SK-N-SH (cell line): ENCODE results near the gene CCDC116. TPM values are rescaled to one million over a fixed set of nuclear protein-coding genes. Genes with fewer than 3 reads are reported as not detected.

ENCODE experiments used
- CTCF ChIA-PET: fragments of 300-600, 350-600 bp; formaldehyde crosslinking; extraction: SDS; loops from one replicate; lab custom pipeline; 2021; lab: Yijun Ruan, JAX
- POLR2A ChIA-PET: fragments of 350-600 bp; sonication (Branson Sonifier 250); formaldehyde crosslinking; extraction: SDS; loops from one replicate; lab custom pipeline; 2020; ENCODE audit warnings: antibody characterized with exemption, inconsistent platforms; lab: Yijun Ruan, JAX
- DNase-seq: peaks from one replicate; pipeline ENCODE4 v3.0.0; 2012
- H2AFZ ChIP-seq: fragments of 200-600 bp; sonication (generic); 2 replicates; pipeline ENCODE4 v1.8.1; 2016; ENCODE audit warnings: antibody characterized with exemption, mild to moderate bottlenecking, low read depth
- H3F3A ChIP-seq: fragments of 200-600 bp; sonication (generic); replicated peaks from 2 replicates; pipeline ENCODE3; 2016; ENCODE audit warnings: antibody characterized with exemption, mild to moderate bottlenecking; ENCODE audit not compliant: insufficient read depth
- H3K27ac ChIP-seq, 2 experiments: fragments of 200-500 bp in 1 of 2; fragments of 200-600 bp in 1 of 2; sonication (Bioruptor generic) in 1 of 2; sonication (generic), shearing (Covaris generic) in 1 of 2; 2 replicates each; pipeline versions ENCODE4 v1.5.1 to v1.6.1; 2014 to 2016; ENCODE audit warnings: low read depth in 2 of 2, inconsistent platforms in 1 of 2, low read length in 1 of 2, mild to moderate bottlenecking in 1 of 2, mixed read lengths in 1 of 2
- H3K27me3 ChIP-seq: fragments of 200-600 bp; sonication (generic), shearing (Covaris generic); 2 replicates; pipeline ENCODE4 v1.6.1; 2016; ENCODE audit warnings: mixed run types; ENCODE audit not compliant: insufficient read depth
- H3K36me3 ChIP-seq, 2 experiments: fragments of 200-500 bp in 1 of 2; fragments of 200-600 bp in 1 of 2; sonication (Bioruptor generic) in 1 of 2; sonication (generic) in 1 of 2; replicated peaks in 1 of 2; 2 replicates each; pipeline versions ENCODE3 to v1.5.1; 2014 to 2016; ENCODE audit warnings: low read length in 1 of 2, mild to moderate bottlenecking in 1 of 2; ENCODE audit not compliant: insufficient read depth in 2 of 2, control insufficient read depth in 1 of 2
- H3K4me1 ChIP-seq, 2 experiments: fragments of 200-500 bp in 1 of 2; fragments of 200-600 bp in 1 of 2; sonication (Bioruptor generic) in 1 of 2; sonication (generic), shearing (Covaris generic) in 1 of 2; 2 replicates each; pipeline versions ENCODE4 v1.5.1 to v1.6.1; 2014 to 2016; ENCODE audit warnings: low read depth in 1 of 2, low read length in 1 of 2, mixed run types in 1 of 2; ENCODE audit not compliant: insufficient read depth in 2 of 2, control insufficient read depth in 1 of 2
- H3K4me2 ChIP-seq: fragments of 200-600 bp; sonication (generic), shearing (Covaris generic); 2 replicates; pipeline ENCODE4 v1.6.1; 2017; ENCODE audit warnings: mixed run types
- H3K4me3 ChIP-seq, 2 experiments: fragments of 200-500 bp in 1 of 2; fragments of 200-600 bp in 1 of 2; sonication (Bioruptor generic) in 1 of 2; sonication (generic), shearing (Covaris generic) in 1 of 2; 2 replicates each; pipeline versions ENCODE4 v1.5.1 to v1.8.1; 2014 to 2016; ENCODE audit warnings: low read depth in 2 of 2, inconsistent platforms in 1 of 2, low read length in 1 of 2, mild to moderate bottlenecking in 1 of 2, mixed read lengths in 1 of 2, moderate library complexity in 1 of 2
- H3K79me2 ChIP-seq: fragments of 200-600 bp; sonication (generic); 2 replicates; pipeline ENCODE4 v1.8.1; 2017; ENCODE audit warnings: mild to moderate bottlenecking; ENCODE audit not compliant: insufficient read depth
- H3K9ac ChIP-seq: fragments of 200-600 bp; sonication (generic); 2 replicates; pipeline ENCODE4 v1.6.1; 2017; ENCODE audit warnings: mixed run types
- H3K9me2 ChIP-seq: fragments of 200-600 bp; sonication (generic); 2 replicates; pipeline ENCODE4 v1.6.1; 2017; ENCODE audit warnings: mixed run types
- H3K9me3 ChIP-seq: fragments of 200-600 bp; sonication (generic); 2 replicates; pipeline ENCODE4 v1.6.1; 2017; ENCODE audit warnings: mixed run types, mild to moderate bottlenecking, moderate library complexity
- H4K20me1 ChIP-seq: fragments of 200-600 bp; sonication (generic); 2 replicates; pipeline ENCODE4 v1.6.1; 2017; ENCODE audit warnings: mild to moderate bottlenecking, mixed run types; ENCODE audit not compliant: insufficient read depth
- CHD2 ChIP-seq: fragments of 150-350 bp; IDR thresholded peaks from 2 replicates; pipeline ENCODE4 v1.6.1; 2018; ENCODE audit warnings: low read length; ENCODE audit not compliant: partially characterized antibody
- EP300 ChIP-seq, 2 experiments: IDR thresholded peaks; 2 replicates each; pipeline versions ENCODE4 v1.4.0 to v1.6.1; 2012; ENCODE audit warnings: borderline replicate concordance in 1 of 2, low read depth in 1 of 2, low read length in 1 of 2
- GABPA ChIP-seq: IDR thresholded peaks from 2 replicates; pipeline ENCODE4 v1.4.0; 2012; ENCODE audit warnings: low read depth, mild to moderate bottlenecking
- MEF2A ChIP-seq: IDR thresholded peaks from 2 replicates; pipeline ENCODE4 v1.4.0; 2012; ENCODE audit warnings: low read depth, borderline replicate concordance
- RXRA ChIP-seq: IDR thresholded peaks from 2 replicates; pipeline ENCODE4 v1.4.0; 2012; ENCODE audit warnings: low read depth, mild to moderate bottlenecking, borderline replicate concordance
- TAF1 ChIP-seq: IDR thresholded peaks from 2 replicates; pipeline ENCODE4 v1.6.1; 2012; ENCODE audit warnings: low read depth, mild to moderate bottlenecking, low read length, moderate library complexity, borderline replicate concordance
- TEAD4 ChIP-seq: IDR thresholded peaks from 2 replicates; pipeline ENCODE4 v1.4.0; 2012; ENCODE audit warnings: mild to moderate bottlenecking, borderline replicate concordance; ENCODE audit not compliant: insufficient read depth
- USF1 ChIP-seq: IDR thresholded peaks from 2 replicates; pipeline ENCODE4 v1.4.0; 2012; ENCODE audit warnings: low read depth, borderline replicate concordance
- YY1 ChIP-seq: IDR thresholded peaks from 2 replicates; pipeline ENCODE4 v1.4.0; 2012; ENCODE audit warnings: low read depth, mild to moderate bottlenecking
- ZBTB33 ChIP-seq: IDR thresholded peaks from 2 replicates; pipeline ENCODE4 v1.4.0; 2012; ENCODE audit warnings: low read depth, borderline replicate concordance
- WGBS: methylation state at CpG from one replicate; pipeline ENCODE4 v1.1.6; 2017; ENCODE audit warnings: low lambda C conversion rate; 5-methylcytosine and 5-hydroxymethylcytosine counted together
- polyA plus RNA-seq, 3 experiments: library from polyadenylated mRNA; depleted of rRNA; stranded (reverse); fragments of >200 nt; gene quantifications; 2 replicates each; pipeline ENCODE4 v1.2.3, GENCODE V29; 2012

Gene CCDC116
- polyA plus RNA-seq, 1 of the 3 experiments (the other 2 are of a cell fraction), result 0.28 TPM

GRCh38 chr22:21652010-21652546 is 19.5 kb downstream of the CCDC116 start (continued):
- TF ChIP-seq ZBTB33 (0 out of 2 replicates have a peak, but pooled peaks have one; percentile 8), YY1 (peak; percentile 85), TAF1 (peak; percentile 38; the same call in 1 of the 2 replicates), GABPA (no peak), USF1 (no peak), RXRA (no peak), TEAD4 (no peak), EP300 (IDR thresholded peaks at IDR 0.05; ENCODE audit: borderline replicate concordance in 1 of 2, low read depth in 1 of 2, low read length in 1 of 2) (no peak), CHD2 (no peak)

GRCh38 chr22:21652547-21653545 is 20.3 kb downstream of the CCDC116 start:
- H3K79me2 ChIP-seq, result peaks cover 15% of the 10 kb centered on the region
- POLR2A ChIA-PET, result interaction anchor here (1.0 to 2.0 kb wide), 3 partner anchors 9 to 13 kb away, joined by 3 to 9 read pairs (median 6); partner anchors contain the start of genes PPIL2 and SDF2L1
- H3K9ac ChIP-seq, result peak overlapping the region; percentile 83
- CTCF ChIA-PET, result interaction anchor here (1.5 to 3.8 kb wide), 3 partner anchors 10 to 24 kb away, joined by 4 to 23 read pairs (median 5); partner anchors contain the start of genes PPIL2, SDF2L1 and YDJC
- WGBS, result 13% methylated on average over 9 of the region's 40 CpGs
- no peaks in the 10 kb centered on the region for H3K9me2 ChIP-seq
- H2AFZ ChIP-seq, result peak overlapping the region; percentile 98
- TF ChIP-seq GABPA (no peak), MEF2A (no peak)
- H3K4me3 ChIP-seq, result peak overlapping the region; percentile 71 to 95
- H3K9me3 ChIP-seq, result no peaks in the 10 kb centered on the region
- peak overlapping the region; percentile 100 for H3K4me2 ChIP-seq
- peak overlapping the region; percentile 31 to 63; a peak in 2 of 4 replicates for H3K27ac ChIP-seq
- no peaks in the 10 kb centered on the region for H4K20me1 ChIP-seq
- DNase-seq, result no peak
- peaks cover 8 to 16% of the 10 kb centered on the region in 2 experiments; a peak in 2 of 4 replicates for H3K4me1 ChIP-seq
- H3K36me3 ChIP-seq, result peaks cover 0 to 8% of the 10 kb centered on the region in 2 experiments
- H3F3A ChIP-seq, result peaks cover 13% of the 10 kb centered on the region
- no peaks in the 10 kb centered on the region for H3K27me3 ChIP-seq
